Glutamatergic neuron (in vitro differentiated cells): Measurements from ENCODE around the gene THUMPD3. TPM values are rescaled to one million over a fixed set of nuclear protein-coding genes. Genes with fewer than 3 reads are reported as not detected.

ENCODE experiments used
- DNase-seq: peaks from one replicate; pipeline ENCODE4 v3.0.0; 2022
- H3K27ac Mint-ChIP-seq: one replicate; pipeline ENCODE4 v1.8.0; 2020; ENCODE audit warnings: mild to moderate bottlenecking, mixed read lengths, inconsistent platforms; ENCODE audit not compliant: unreplicated experiment
- H3K27me3 Mint-ChIP-seq: one replicate; pipeline ENCODE4 v1.8.0; 2020; ENCODE audit warnings: mild to moderate bottlenecking, moderate library complexity, mixed read lengths, inconsistent platforms; ENCODE audit not compliant: unreplicated experiment
- H3K36me3 Mint-ChIP-seq: one replicate; pipeline ENCODE4 v1.8.0; 2020; ENCODE audit warnings: mild to moderate bottlenecking, mixed read lengths, inconsistent platforms; ENCODE audit not compliant: unreplicated experiment
- H3K4me1 Mint-ChIP-seq: one replicate; pipeline ENCODE4 v1.8.0; 2020; ENCODE audit warnings: mild to moderate bottlenecking, low read depth, mixed read lengths, inconsistent platforms; ENCODE audit not compliant: unreplicated experiment
- H3K4me3 Mint-ChIP-seq: one replicate; pipeline ENCODE4 v1.8.0; 2020; ENCODE audit warnings: mild to moderate bottlenecking, mixed read lengths, inconsistent platforms; ENCODE audit not compliant: unreplicated experiment
- H3K9me3 Mint-ChIP-seq: one replicate; pipeline ENCODE4 v1.8.0; 2020; ENCODE audit warnings: mild to moderate bottlenecking, moderate library complexity, mixed read lengths, inconsistent platforms; ENCODE audit not compliant: unreplicated experiment
- total RNA-seq: library from RNA; stranded (reverse); fragmentation: NEBNext Ultra II Directional; extraction: Animal tissue kit (Norgen Biotek cat#: 25700); gene quantifications from one replicate; pipeline ENCODE4 v1.2.1, GENCODE V29; 2021; ENCODE audit not compliant: unreplicated experiment
- TF ChIP-seq, protein P1 (sequence below): fragments of 200-600 bp; sonication (generic); IDR thresholded peaks from one replicate; pipeline ENCODE4 v1.5.0; 2021; ENCODE audit not compliant: partially characterized antibody, unreplicated experiment

THUMPD3 gene
- total RNA-seq, 1 donor from 2014 or later = 50.2 TPM

DNA sequence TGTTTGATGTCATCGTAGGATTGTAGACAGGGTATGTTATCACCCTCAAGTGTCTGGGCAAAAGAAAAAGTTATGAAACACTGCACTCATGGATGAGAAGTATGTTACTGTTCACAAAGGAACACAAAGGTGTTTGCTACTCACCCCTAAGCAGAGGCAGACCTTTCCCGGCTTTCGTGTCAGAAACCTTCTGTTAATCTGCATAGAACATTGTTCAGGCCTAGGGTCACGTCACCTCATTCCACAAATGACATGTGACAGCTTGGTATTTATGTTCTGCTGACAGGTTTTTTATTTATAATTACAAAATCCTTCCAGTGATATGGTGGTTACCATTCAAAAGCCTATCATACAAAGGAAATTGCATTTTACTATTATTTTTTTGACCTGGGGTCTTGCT is 16.5 kb downstream of the THUMPD3 start:
- no peak for DNase-seq
- Mint-ChIP-seq H3K36me3 (no peaks in the 10 kb centered on the region), H3K27me3 (no peaks in the 10 kb centered on the region), H3K4me1 (no peaks in the 10 kb centered on the region), H3K9me3 (no peaks in the 10 kb centered on the region), H3K27ac (no peak overlapping the region), H3K4me3 (no peak overlapping the region)
- TF ChIP-seq, protein P1, sequence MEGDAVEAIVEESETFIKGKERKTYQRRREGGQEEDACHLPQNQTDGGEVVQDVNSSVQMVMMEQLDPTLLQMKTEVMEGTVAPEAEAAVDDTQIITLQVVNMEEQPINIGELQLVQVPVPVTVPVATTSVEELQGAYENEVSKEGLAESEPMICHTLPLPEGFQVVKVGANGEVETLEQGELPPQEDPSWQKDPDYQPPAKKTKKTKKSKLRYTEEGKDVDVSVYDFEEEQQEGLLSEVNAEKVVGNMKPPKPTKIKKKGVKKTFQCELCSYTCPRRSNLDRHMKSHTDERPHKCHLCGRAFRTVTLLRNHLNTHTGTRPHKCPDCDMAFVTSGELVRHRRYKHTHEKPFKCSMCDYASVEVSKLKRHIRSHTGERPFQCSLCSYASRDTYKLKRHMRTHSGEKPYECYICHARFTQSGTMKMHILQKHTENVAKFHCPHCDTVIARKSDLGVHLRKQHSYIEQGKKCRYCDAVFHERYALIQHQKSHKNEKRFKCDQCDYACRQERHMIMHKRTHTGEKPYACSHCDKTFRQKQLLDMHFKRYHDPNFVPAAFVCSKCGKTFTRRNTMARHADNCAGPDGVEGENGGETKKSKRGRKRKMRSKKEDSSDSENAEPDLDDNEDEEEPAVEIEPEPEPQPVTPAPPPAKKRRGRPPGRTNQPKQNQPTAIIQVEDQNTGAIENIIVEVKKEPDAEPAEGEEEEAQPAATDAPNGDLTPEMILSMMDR = no peak

DNA sequence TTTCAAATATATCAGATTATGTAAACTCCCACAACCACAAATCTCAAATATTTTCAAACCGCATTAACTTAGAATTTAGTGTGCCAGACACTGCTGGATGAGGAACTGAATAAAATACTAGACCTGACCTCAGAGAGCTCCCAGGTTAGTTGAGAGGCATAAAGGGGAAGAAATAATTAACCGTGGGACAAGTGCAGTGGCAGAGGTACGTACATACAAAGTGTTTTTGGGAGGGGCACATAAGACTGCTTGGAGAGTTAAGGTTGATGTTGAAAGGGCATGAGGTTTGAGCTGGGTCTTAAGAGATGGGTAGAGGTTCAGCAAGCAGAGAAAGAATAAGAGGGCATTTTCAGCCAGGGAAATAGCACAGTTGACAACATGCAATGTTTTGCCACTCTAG is 17.2 kb downstream of the THUMPD3 start:
- no peaks in the 10 kb centered on the region for H3K4me1 Mint-ChIP-seq
- no peak overlapping the region for H3K4me3 Mint-ChIP-seq
- no peaks in the 10 kb centered on the region for H3K36me3 Mint-ChIP-seq
- TF ChIP-seq, protein P1 = no peak
- no peak overlapping the region for H3K27ac Mint-ChIP-seq
- no peaks in the 10 kb centered on the region for H3K9me3 Mint-ChIP-seq
- DNase-seq = no peak
- H3K27me3 Mint-ChIP-seq = no peaks in the 10 kb centered on the region

DNA sequence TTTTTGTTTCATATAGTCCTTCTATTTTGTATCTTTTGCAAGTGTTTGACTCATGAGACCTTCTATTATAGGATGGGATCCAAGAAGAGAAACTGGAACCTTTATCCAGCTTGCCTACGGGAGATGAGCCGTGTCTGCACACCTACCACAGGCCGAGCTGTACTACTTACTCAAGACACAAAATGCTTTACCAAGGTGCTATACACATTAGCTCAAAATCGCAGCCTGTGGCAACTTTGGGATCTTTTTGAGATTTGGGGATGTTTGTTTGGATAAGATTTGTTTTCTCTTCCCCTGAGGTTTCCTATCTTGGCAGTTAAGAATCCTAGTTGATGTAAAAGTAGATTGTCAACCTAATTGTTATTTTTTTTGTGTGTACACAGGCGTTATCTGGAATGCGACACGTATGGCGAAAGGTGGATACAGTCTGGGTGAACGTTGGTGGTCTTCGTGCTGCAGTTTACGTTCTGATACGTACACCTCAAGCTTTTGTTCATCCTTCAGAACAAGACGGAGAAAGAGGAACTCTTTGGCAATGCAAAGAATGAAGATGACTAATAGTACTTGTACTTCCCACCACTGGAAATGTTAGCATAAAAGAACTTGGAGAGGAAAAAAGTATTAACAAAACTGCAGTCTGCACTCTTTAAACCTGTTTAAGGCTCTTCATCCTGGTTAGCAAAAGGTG is 21.4 kb downstream of the THUMPD3 start:
- H3K27ac Mint-ChIP-seq = peak overlapping the region; percentile 7
- H3K9me3 Mint-ChIP-seq = peaks cover 2% of the 10 kb centered on the region
- no peaks in the 10 kb centered on the region for H3K4me1 Mint-ChIP-seq
- no peaks in the 10 kb centered on the region for H3K36me3 Mint-ChIP-seq
- H3K27me3 Mint-ChIP-seq = no peaks in the 10 kb centered on the region
- no peak for DNase-seq
- no peak overlapping the region for H3K4me3 Mint-ChIP-seq
- TF ChIP-seq, protein P1 = no peak

DNA sequence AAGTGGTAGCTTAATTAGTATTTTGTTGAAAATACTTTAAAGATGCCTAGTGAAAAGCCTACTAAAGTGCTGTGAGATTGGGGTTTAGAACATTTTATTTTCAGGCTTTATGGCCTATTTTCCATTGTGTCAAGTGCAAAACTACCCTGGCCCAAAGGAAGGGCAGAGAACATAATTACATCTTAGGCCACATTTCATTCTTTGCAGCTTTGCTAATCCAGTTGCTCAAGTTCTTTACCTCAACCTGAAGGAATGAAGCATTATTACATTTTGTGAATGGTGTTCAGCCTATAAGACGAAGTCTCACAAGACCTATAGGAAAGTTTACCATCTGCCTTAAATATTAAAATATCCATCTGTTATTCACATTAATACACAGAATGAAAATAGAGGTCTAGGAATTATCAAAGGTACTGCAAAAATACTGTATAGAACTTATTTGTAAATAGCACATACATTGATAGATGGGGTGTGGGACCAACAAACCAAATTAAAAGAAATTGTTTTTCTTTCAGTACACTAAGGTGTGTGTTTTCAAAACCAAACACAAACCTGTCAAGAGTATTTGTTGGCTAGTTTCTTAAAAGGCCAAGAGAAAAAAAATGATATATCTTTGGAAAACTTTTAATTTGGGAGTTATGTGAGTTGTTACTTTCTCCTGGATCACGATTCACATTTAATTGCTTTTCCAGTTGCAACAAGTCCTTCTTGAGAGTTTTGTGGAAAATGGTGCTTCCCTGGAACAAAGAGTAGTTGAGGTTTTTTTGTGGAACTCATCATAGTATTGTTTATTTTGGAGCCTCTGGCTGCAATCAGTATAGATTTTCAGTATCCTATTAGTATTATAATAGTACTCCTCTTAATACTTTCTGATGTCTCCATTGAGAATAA is 22.6 kb downstream of the THUMPD3 start:
- TF ChIP-seq, protein P1 = no peak
- H3K4me1 Mint-ChIP-seq = peaks cover 3% of the 10 kb centered on the region
- H3K36me3 Mint-ChIP-seq = no peaks in the 10 kb centered on the region
- no peaks in the 10 kb centered on the region for H3K27me3 Mint-ChIP-seq
- H3K4me3 Mint-ChIP-seq = no peak overlapping the region
- no peak for DNase-seq
- H3K9me3 Mint-ChIP-seq = peaks cover 2% of the 10 kb centered on the region
- no peak overlapping the region for H3K27ac Mint-ChIP-seq

DNA sequence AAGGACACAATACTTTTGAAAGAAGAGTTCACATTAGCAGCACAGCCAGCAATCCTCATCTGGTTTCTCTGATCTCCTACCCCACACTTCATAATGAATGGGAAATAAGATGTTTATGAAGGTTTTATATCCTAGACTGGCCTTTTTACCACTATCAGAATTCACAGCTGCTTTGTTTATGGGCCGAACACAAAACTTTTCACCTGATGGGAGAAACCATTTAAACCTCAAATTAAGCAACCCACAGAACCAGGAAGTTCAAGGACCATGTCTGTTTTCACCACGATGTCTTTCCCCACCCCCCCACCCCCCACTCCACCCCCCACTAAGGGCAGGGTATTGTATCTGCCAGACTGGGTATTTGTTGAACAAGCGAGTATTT is 23.2 kb downstream of the THUMPD3 start:
- H3K36me3 Mint-ChIP-seq = no peaks in the 10 kb centered on the region
- no peak overlapping the region for H3K27ac Mint-ChIP-seq
- no peak overlapping the region for H3K4me3 Mint-ChIP-seq

More for the DNA sequence above, 23.2 kb downstream of the THUMPD3 start:
- DNase-seq = no peak
- TF ChIP-seq, protein P1 = no peak
- Mint-ChIP-seq H3K4me1 (peaks cover 3% of the 10 kb centered on the region), H3K9me3 (peaks cover 2% of the 10 kb centered on the region), H3K27me3 (no peaks in the 10 kb centered on the region)
